Tibial nerve (tissue), 4 donors: ENCODE measurements around the gene NUP188. TPM values are rescaled to one million over a fixed set of nuclear protein-coding genes. Genes with fewer than 3 reads are reported as not detected.

Experiments
- DNase-seq, 2 donors: peaks; one replicate each; pipeline ENCODE4 v3.0.0-alpha.2; 2019; ENCODE audit warnings: low spot score in 2 of 2
- H3K27ac ChIP-seq, 4 donors: fragments of 200-600 bp; sonication (generic) in 3 of 4; one replicate each; pipeline ENCODE4 v1.5.1; 2017 to 2019; ENCODE audit warnings: mild to moderate bottlenecking in 1 of 4
- H3K27me3 ChIP-seq, 2 donors: fragments of 200-600 bp; sonication (generic) in 1 of 2; one replicate each; pipeline versions ENCODE4 v1.5.1 to v1.6.0; 2017 to 2019
- H3K36me3 ChIP-seq, 3 donors: fragments of 200-600 bp; sonication (generic); one replicate each; pipeline ENCODE4 v1.5.1; 2018 to 2019
- H3K4me1 ChIP-seq, 4 donors: fragments of 200-600 bp; sonication (generic) in 3 of 4; one replicate each; pipeline ENCODE4 v1.5.1; 2017 to 2019
- H3K4me3 ChIP-seq, 4 donors: fragments of 200-600 bp; sonication (generic) in 3 of 4; one replicate each; pipeline ENCODE4 v1.5.1; 2017 to 2019; ENCODE audit warnings: mild to moderate bottlenecking in 1 of 4, moderate library complexity in 1 of 4
- H3K9me3 ChIP-seq, 4 donors: fragments of 200-600 bp; sonication (generic) in 3 of 4; one replicate each; pipeline ENCODE4 v1.5.1; 2017 to 2019
- EP300 ChIP-seq, 2 donors: sonication (generic); formaldehyde crosslinking; IDR thresholded peaks; one replicate each; pipeline ENCODE4 v1.6.1; 2017; ENCODE audit warnings: antibody characterized with exemption in 2 of 2, mild to moderate bottlenecking in 1 of 2
- POLR2A ChIP-seq, 2 donors: fragments of 450-650 bp; IDR thresholded peaks; one replicate each; pipeline ENCODE4 v1.6.1; 2017; ENCODE audit warnings: antibody characterized with exemption in 2 of 2, mild to moderate bottlenecking in 2 of 2, moderate library complexity in 2 of 2
- WGBS, 2 donors: methylation state at CpG; one replicate each; pipeline ENCODE4 v1.1.5; 2018; 5-methylcytosine and 5-hydroxymethylcytosine counted together
- total RNA-seq, 4 donors: library from RNA; depleted of rRNA; stranded (reverse); fragments of >200 nt; gene quantifications; one replicate each; pipeline ENCODE4 v1.1.0, GENCODE V29; 2016
- TF ChIP-seq, protein P1 (sequence below), 5 experiments: fragments of 200-600 bp in 3 of 5; fragments of 450-650 bp in 2 of 5; sonication (generic) in 3 of 5; IDR thresholded peaks; one replicate each; pipeline ENCODE4 v1.5.1; 2016 to 2019; ENCODE audit warnings: antibody characterized with exemption in 5 of 5, mild to moderate bottlenecking in 3 of 5, moderate library complexity in 2 of 5

NUP188 gene
- total RNA-seq, 4 donors from 2014 or later: 22.9 to 76.5 (median 43.5) TPM

DNA sequence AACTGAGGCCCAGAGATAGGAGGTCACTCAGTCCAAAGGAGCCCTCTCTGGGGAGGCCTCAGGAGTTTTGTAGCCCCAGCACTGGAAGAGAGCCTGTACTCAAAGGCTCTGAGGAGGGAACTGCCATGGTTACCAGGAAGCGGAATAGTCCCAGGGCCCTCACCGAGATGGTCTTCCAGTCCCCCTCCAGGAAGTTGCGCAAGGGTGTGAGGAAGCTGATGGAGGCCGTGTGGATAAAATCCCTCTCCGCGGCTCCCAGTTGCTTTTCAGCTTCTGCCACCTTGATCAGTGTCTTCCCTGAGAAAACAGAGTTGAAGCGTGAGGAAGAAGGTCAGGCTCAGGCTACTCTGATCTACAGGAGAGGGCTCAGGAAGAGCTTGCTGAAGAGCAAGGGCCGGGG lies 67.1 kb downstream of the NUP188 start:
- DNase-seq: no peak
- Histone ChIP-seq H3K36me3 (peaks cover 4 to 75% (median 21%) of the 10 kb centered on the region in 3 donors), H3K27ac (no peak overlapping the region), H3K9me3 (no peaks in the 10 kb centered on the region), H3K4me3 (no peak overlapping the region), H3K27me3 (no peaks in the 10 kb centered on the region), H3K4me1 (no peaks in the 10 kb centered on the region)
- WGBS, 2 donors: 88 to 89% methylated on average over 8 of the region's 8 CpGs
- TF ChIP-seq, protein P1, sequence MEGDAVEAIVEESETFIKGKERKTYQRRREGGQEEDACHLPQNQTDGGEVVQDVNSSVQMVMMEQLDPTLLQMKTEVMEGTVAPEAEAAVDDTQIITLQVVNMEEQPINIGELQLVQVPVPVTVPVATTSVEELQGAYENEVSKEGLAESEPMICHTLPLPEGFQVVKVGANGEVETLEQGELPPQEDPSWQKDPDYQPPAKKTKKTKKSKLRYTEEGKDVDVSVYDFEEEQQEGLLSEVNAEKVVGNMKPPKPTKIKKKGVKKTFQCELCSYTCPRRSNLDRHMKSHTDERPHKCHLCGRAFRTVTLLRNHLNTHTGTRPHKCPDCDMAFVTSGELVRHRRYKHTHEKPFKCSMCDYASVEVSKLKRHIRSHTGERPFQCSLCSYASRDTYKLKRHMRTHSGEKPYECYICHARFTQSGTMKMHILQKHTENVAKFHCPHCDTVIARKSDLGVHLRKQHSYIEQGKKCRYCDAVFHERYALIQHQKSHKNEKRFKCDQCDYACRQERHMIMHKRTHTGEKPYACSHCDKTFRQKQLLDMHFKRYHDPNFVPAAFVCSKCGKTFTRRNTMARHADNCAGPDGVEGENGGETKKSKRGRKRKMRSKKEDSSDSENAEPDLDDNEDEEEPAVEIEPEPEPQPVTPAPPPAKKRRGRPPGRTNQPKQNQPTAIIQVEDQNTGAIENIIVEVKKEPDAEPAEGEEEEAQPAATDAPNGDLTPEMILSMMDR (IDR thresholded peaks at IDR 0.05): no peak
- TF ChIP-seq EP300 (IDR thresholded peaks at IDR 0.05) (no peak), POLR2A (IDR thresholded peaks at IDR 0.05) (no peak)

DNA sequence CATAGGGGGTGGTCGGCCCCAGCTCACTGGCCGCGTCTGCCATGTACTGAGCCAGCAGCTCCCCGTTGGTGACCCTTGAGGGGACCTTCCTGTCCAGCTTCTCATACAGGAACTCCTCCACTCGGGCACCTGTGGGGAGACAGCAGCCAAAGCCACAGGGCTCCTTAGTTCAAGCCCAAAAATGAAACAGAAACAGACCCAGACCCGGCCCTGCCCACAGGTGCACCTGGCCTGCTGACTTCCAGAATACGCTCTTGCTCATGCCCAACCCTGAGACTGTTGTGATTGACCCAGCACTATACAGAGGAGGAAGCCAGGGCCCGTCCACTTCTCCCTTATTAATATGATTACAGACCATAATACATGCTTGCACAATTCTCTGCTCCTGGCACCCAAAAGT lies 73.6 kb downstream of the NUP188 start:
- Histone ChIP-seq H3K27ac (peak overlapping the region in 1 of 4 donors; percentile 57), H3K4me3 (no peak overlapping the region), H3K36me3 (peaks cover 0 to 22% (median 0%) of the 10 kb centered on the region in 3 donors), H3K9me3 (no peaks in the 10 kb centered on the region), H3K4me1 (peaks cover 0 to 36% (median 5%) of the 10 kb centered on the region in 4 donors), H3K27me3 (no peaks in the 10 kb centered on the region)
- TF ChIP-seq POLR2A (IDR thresholded peaks at IDR 0.05) (no peak), EP300 (IDR thresholded peaks at IDR 0.05) (no peak)
- TF ChIP-seq, protein P1 (IDR thresholded peaks at IDR 0.05): no peak
- no peak for DNase-seq
- 64 to 68% methylated on average over 8 of the region's 8 CpGs for WGBS, 2 donors

DNA sequence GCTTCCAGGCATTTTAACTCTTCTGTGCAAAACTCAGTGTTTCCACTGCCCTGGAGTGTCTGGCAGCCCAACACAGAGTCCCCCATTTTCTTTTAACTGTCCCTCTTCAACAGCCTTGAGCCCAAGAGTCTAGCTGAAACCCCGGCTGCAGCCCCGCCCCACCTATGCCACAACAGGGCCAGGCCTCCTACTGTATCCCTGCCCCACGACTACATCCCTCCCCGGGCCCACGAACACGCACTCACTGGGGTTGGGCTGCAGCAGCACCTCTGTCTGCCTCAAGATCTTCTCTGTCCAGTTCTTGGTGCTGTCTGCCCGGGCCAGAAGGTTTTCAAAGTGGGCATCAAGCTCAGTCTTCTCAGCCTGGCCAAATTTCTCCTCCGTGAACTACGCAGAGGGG lies 74.5 kb downstream of the NUP188 start:
- 66 to 69% methylated on average over 9 of the region's 9 CpGs for WGBS, 2 donors
- no peak for DNase-seq
- Histone ChIP-seq H3K4me1 (peaks cover 0 to 46% (median 15%) of the 10 kb centered on the region in 4 donors), H3K36me3 (peaks cover 0 to 22% (median 0%) of the 10 kb centered on the region in 3 donors), H3K27ac (peak overlapping the region in 2 of 4 donors; percentile 55 to 70), H3K4me3 (no peak overlapping the region), H3K9me3 (no peaks in the 10 kb centered on the region), H3K27me3 (no peaks in the 10 kb centered on the region)
- no peak for TF ChIP-seq EP300 (IDR thresholded peaks at IDR 0.05)
- no peak for TF ChIP-seq POLR2A (IDR thresholded peaks at IDR 0.05)
- TF ChIP-seq, protein P1 (IDR thresholded peaks at IDR 0.05): no peak

DNA sequence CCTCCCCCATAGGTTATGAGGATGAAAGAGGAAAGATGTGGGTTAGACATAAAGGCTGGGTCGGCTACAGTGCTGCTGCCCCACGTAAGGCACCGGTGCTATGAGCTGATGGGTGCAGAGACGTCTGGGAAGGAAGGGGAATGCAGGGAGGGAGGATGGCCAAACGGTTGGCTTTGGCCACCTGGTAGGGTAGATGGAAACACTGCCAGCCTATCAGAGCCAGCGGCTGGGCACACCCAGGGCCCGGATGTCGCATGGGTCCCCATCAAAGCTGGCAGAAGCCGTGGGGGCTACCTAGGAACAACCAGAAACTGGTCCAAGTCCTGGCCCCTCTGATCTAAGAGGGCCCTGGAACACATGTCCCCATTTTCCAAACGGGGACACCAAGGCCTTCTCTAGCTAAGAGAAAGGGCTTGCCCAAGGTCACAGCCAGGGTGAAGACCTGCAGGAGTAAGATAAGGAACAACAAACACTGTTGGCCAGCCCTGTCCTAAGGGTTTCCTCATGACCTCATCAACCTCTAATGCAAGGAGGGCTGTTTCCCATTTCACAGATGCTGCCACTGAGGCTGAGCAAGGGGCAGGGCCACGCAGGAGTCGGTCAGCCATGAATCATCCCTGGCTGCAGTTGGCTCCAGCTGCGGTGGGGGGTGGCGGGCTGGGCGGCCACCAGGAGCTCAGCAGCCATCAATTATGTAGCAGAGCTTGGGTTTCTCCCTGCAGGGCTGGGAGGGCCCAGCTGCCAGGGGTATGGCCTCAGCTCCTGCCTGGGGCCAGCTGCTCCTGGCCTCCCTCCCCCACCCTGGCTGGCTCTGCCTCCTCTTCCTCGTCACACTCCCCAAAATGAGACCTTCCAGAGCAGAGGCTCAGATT lies 75.8 kb downstream of the NUP188 start:
- peak overlapping the region; percentile 20 to 70 (median 45) for H3K27ac ChIP-seq
- WGBS, 2 donors: 68% methylated on average over 16 of the region's 16 CpGs
- H3K4me1 ChIP-seq: peaks cover 0 to 52% (median 20%) of the 10 kb centered on the region in 4 donors
- DNase-seq: no peak
- H3K4me3 ChIP-seq: no peak overlapping the region
- no peaks in the 10 kb centered on the region for H3K27me3 ChIP-seq
- TF ChIP-seq EP300 (IDR thresholded peaks at IDR 0.05) (no peak), POLR2A (IDR thresholded peaks at IDR 0.05) (no peak)
- TF ChIP-seq, protein P1 (IDR thresholded peaks at IDR 0.05): no peak
- H3K36me3 ChIP-seq: peaks cover 0 to 12% (median 0%) of the 10 kb centered on the region in 3 donors
- H3K9me3 ChIP-seq: no peaks in the 10 kb centered on the region

DNA sequence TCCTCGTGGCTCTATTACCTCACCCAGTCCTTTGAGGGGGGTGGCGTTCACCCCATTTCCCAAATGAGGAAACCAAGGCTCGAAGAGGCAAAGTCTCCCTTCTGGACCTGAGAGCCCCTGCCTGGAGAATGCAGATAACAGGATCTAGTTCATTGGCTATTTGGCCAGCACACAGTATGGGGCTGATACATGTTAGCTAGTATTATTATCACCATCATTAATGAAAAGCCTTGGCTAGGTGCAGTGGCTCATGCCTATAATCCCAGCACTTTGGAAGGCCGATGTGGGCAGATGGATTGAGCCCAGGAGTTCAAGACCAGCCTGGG lies 76.4 kb downstream of the NUP188 start:
- Histone ChIP-seq H3K27ac (peak overlapping the region in 2 of 4 donors; percentile 62 to 70), H3K4me3 (no peak overlapping the region), H3K27me3 (no peaks in the 10 kb centered on the region), H3K4me1 (peaks cover 0 to 56% (median 22%) of the 10 kb centered on the region in 4 donors), H3K9me3 (no peaks in the 10 kb centered on the region), H3K36me3 (peaks cover 0 to 6% (median 0%) of the 10 kb centered on the region in 3 donors)
- no peak for DNase-seq
- WGBS, 2 donors: 54 to 66% methylated on average over 4 of the region's 4 CpGs
- TF ChIP-seq EP300 (IDR thresholded peaks at IDR 0.05) (no peak), POLR2A (IDR thresholded peaks at IDR 0.05) (no peak)
- TF ChIP-seq, protein P1 (IDR thresholded peaks at IDR 0.05): no peak
